Ishikawa (cell line): ENCODE measurements around the gene AACS.

Experiments
- CEBPB ChIP-seq: IDR thresholded peaks from 2 replicates; pipeline ENCODE4 v1.6.1; 2012
- CREB1 ChIP-seq: IDR thresholded peaks from 2 replicates; pipeline ENCODE4 v1.6.1; 2012; ENCODE audit warnings: low read depth
- EGR1 ChIP-seq: IDR thresholded peaks from 2 replicates; pipeline ENCODE4 v1.6.1; 2012
- EP300 ChIP-seq: IDR thresholded peaks from 2 replicates; pipeline ENCODE4 v1.6.1; 2012; ENCODE audit warnings: borderline replicate concordance
- FOXM1 ChIP-seq: IDR thresholded peaks from 2 replicates; pipeline ENCODE4 v1.6.1; 2012; ENCODE audit warnings: low read depth, borderline replicate concordance
- NFIC ChIP-seq: IDR thresholded peaks from 2 replicates; pipeline ENCODE4 v1.6.1; 2012
- RAD21 ChIP-seq: IDR thresholded peaks from 2 replicates; pipeline ENCODE4 v1.6.1; 2012; ENCODE audit warnings: low read depth
- TAF1 ChIP-seq: IDR thresholded peaks from 2 replicates; pipeline ENCODE4 v1.6.1; 2012; ENCODE audit warnings: low read depth, mild to moderate bottlenecking
- TCF12 ChIP-seq: IDR thresholded peaks from 2 replicates; pipeline ENCODE4 v1.6.1; 2012; ENCODE audit warnings: low read depth
- TEAD4 ChIP-seq: IDR thresholded peaks from 2 replicates; pipeline ENCODE4 v1.6.1; 2012
- YY1 ChIP-seq: IDR thresholded peaks from 2 replicates; pipeline ENCODE4 v1.6.1; 2012; ENCODE audit warnings: low read depth
- ZBTB7A ChIP-seq: IDR thresholded peaks from 2 replicates; pipeline ENCODE4 v1.6.1; 2012; ENCODE audit warnings: low read depth
- TF ChIP-seq, protein P1 (sequence below): IDR thresholded peaks from 2 replicates; pipeline ENCODE4 v1.6.1; 2012
- TF ChIP-seq, protein P2 (sequence below): IDR thresholded peaks from 2 replicates; pipeline ENCODE4 v1.6.1; 2012; ENCODE audit warnings: low read depth, mild to moderate bottlenecking
- TF ChIP-seq, protein P3 (sequence below): IDR thresholded peaks from 2 replicates; pipeline ENCODE4 v1.6.1; 2012

Gene AACS

DNA sequence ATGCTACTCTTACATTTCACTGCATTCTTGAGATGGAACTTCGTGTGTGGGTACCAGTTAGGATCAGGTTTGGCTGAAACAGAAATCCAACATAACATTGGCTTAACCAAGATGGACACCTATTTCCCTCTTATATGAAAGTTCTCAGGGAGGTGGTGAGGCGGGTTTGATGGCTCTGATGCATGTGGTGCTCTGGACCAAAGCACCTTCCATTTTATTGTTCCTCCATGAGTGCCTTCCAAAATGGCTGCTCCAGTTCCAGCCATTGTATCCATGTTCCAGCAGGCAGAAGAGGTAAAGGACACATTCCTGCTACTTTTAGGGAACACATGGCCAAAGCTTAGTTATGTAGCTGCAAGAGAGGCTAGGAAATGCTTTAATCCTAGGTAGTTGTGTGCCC, 42.2 kb upstream of the AACS start:
- TF ChIP-seq, protein P1, sequence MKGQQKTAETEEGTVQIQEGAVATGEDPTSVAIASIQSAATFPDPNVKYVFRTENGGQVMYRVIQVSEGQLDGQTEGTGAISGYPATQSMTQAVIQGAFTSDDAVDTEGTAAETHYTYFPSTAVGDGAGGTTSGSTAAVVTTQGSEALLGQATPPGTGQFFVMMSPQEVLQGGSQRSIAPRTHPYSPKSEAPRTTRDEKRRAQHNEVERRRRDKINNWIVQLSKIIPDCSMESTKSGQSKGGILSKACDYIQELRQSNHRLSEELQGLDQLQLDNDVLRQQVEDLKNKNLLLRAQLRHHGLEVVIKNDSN: no peak
- TF ChIP-seq TCF12 (no peak), YY1 (no peak), FOXM1 (no peak), EGR1 (no peak), CREB1 (no peak), ZBTB7A (no peak), NFIC (no peak), TEAD4 (no peak), RAD21 (no peak), EP300 (no peak), TAF1 (no peak), CEBPB (no peak)
- TF ChIP-seq, protein P2, sequence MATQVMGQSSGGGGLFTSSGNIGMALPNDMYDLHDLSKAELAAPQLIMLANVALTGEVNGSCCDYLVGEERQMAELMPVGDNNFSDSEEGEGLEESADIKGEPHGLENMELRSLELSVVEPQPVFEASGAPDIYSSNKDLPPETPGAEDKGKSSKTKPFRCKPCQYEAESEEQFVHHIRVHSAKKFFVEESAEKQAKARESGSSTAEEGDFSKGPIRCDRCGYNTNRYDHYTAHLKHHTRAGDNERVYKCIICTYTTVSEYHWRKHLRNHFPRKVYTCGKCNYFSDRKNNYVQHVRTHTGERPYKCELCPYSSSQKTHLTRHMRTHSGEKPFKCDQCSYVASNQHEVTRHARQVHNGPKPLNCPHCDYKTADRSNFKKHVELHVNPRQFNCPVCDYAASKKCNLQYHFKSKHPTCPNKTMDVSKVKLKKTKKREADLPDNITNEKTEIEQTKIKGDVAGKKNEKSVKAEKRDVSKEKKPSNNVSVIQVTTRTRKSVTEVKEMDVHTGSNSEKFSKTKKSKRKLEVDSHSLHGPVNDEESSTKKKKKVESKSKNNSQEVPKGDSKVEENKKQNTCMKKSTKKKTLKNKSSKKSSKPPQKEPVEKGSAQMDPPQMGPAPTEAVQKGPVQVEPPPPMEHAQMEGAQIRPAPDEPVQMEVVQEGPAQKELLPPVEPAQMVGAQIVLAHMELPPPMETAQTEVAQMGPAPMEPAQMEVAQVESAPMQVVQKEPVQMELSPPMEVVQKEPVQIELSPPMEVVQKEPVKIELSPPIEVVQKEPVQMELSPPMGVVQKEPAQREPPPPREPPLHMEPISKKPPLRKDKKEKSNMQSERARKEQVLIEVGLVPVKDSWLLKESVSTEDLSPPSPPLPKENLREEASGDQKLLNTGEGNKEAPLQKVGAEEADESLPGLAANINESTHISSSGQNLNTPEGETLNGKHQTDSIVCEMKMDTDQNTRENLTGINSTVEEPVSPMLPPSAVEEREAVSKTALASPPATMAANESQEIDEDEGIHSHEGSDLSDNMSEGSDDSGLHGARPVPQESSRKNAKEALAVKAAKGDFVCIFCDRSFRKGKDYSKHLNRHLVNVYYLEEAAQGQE: no peak
- TF ChIP-seq, protein P3, sequence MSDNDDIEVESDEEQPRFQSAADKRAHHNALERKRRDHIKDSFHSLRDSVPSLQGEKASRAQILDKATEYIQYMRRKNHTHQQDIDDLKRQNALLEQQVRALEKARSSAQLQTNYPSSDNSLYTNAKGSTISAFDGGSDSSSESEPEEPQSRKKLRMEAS: no peak

DNA sequence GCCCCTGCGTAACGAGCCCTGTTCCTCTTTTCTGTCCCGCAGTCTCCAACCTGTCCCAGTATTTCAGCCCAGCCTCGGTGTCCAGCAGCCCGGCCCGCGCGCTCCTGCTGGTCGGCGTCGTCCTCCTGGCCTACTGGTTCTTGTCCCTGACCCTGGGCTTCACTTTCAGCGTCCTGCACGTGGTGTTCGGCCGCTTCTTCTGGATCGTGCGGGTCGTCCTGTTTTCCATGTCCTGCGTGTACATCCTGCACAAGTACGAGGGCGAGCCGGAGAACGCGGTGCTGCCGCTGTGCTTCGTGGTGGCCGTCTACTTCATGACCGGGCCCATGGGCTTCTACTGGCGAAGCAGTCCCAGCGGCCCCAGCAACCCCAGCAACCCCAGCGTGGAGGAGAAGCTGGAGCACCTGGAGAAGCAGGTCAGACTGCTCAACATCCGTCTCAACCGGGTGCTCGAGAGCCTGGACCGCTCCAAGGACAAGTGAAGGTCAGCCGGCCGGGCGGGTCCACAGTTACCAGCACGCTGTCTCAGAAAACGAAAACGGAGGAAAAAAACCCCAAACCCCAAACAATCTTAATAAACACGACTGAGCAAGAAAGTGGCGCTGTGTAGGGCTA, 40.2 kb upstream of the AACS start:
- TF ChIP-seq TAF1 (no peak), EP300 (no peak), CEBPB (no peak), EGR1 (no peak), RAD21 (no peak), YY1 (no peak), NFIC (no peak)
- TF ChIP-seq, protein P1: no peak

DNA sequence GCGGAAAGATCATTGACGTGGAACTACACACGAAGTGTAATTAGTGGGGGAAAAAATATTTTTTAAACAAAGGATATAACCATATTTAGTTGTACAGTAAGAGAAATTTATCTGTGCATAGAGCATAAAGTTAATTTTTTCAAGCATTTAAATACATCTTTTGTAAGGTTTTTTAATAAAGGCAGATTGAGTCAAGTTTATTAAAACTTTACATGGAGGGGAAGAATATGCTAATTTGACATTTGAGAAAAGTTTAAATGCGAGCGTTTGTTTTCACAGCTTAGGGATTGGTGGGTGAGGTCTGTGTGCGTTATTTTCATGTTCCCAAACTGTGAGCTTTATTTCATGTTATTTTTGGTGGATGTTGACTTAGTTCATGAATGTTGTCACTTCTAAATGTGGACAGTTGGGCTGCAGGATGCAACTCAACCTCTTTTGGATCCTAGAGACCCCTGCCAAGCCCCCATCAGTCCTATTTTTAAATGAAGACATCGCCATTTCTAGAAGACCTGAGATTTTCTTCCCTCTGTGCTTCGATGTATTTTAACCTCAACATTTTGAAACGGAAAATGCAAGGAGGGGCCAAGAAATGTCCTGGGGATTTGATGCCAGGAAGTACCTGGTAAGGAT, 39.5 kb upstream of the AACS start:
- TF ChIP-seq TCF12 (no peak), YY1 (no peak), TEAD4 (no peak), ZBTB7A (no peak), NFIC (no peak), RAD21 (no peak), EP300 (no peak), CEBPB (no peak), CREB1 (no peak), FOXM1 (no peak), EGR1 (no peak), TAF1 (no peak)
- TF ChIP-seq, protein P3: no peak
- TF ChIP-seq, protein P2: no peak
- TF ChIP-seq, protein P1: no peak

DNA sequence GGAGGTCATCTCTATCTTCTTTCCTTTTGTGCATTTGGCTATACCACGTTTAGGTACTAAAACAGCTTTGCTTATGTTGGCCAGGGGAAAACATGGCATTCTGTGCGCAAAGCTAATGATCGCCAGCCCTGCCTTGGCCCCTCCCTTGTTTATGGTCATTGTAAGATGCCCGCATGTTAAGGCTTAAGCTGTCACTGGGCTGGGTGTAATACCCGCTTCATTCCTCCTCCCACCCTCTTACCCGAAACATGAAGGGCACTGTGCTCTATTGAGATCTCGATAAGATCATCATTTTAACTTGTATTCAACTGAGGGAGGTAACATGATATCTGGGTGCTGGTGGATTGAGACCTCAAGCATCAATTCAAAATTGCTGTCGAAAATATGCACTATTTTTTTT, 37.1 kb upstream of the AACS start:
- TF ChIP-seq CREB1 (no peak), FOXM1 (no peak)

DNA sequence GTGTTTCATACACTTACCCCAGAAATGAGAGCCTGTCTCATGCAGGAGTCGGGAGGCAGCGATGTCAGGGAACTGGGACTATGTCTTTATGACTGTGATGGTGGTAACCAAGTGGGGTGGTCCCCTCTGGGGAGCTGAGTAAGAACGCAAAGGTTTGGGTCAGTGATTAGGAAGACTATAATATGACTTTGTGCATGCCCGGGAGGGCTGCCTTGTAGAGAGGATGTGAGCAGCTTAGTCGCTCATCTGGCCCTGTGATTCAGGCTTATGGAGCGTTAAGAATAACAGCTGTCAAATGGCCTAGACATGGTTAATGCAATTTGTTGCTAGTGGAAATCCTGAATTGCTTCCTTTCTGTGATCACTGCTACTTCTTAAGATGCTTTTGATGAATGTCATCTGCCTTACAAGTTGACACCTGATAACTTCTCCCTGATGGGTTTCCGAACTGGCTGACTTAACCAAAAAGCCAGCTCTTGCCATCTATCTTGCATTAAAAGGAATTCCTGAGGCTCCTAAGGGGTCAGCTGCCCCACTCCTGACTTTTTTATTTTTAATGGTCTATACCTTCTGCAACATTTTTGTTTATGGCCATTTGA, 35.4 kb upstream of the AACS start:
- TF ChIP-seq, protein P1: no peak
- TF ChIP-seq NFIC (no peak), YY1 (no peak), TCF12 (no peak), TAF1 (no peak), ZBTB7A (no peak), FOXM1 (no peak), CEBPB (no peak), TEAD4 (no peak), CREB1 (no peak), RAD21 (no peak), EGR1 (no peak), EP300 (no peak)
- TF ChIP-seq, protein P3: no peak
- TF ChIP-seq, protein P2: no peak
